Measurements from ENCODE around the gene OLFM2.

The OLFM2 gene

GRCh38 chr19:9941231-9941630 lies 4.9 kb upstream of the OLFM2 start:
- TF ChIP-seq CTCF (IDR thresholded peaks at IDR 0.05; ENCODE audit: low read depth, low read length), result no peak
- Histone ChIP-seq H3K27ac (no peak overlapping the region), H3K27me3 (ENCODE audit: insufficient read depth, low read depth, severe bottlenecking) (peaks cover 8% of the 10 kb centered on the region), H3K4me3 (ENCODE audit: low read depth, low read length) (no peak overlapping the region), H3K9me3 (ENCODE audit: severe bottlenecking) (peaks cover 7% of the 10 kb centered on the region), H3K36me3 (no peaks in the 10 kb centered on the region)
- no peak for DNase-seq

- Histone ChIP-seq H3K4me3 (ENCODE audit: low read depth, low read length) (no peak overlapping the region), H3K27ac (no peak overlapping the region), H3K36me3 (no peaks in the 10 kb centered on the region), H3K9me3 (ENCODE audit: severe bottlenecking) (peaks cover 7% of the 10 kb centered on the region), H3K27me3 (ENCODE audit: insufficient read depth, low read depth, severe bottlenecking) (peaks cover 8% of the 10 kb centered on the region)
- DNase-seq, result no peak
- no peak for TF ChIP-seq CTCF (IDR thresholded peaks at IDR 0.05; ENCODE audit: low read depth, low read length)
These were observed 4.5 kb upstream of the OLFM2 start for GRCh38 chr19:9940778-9941177.

DNA sequence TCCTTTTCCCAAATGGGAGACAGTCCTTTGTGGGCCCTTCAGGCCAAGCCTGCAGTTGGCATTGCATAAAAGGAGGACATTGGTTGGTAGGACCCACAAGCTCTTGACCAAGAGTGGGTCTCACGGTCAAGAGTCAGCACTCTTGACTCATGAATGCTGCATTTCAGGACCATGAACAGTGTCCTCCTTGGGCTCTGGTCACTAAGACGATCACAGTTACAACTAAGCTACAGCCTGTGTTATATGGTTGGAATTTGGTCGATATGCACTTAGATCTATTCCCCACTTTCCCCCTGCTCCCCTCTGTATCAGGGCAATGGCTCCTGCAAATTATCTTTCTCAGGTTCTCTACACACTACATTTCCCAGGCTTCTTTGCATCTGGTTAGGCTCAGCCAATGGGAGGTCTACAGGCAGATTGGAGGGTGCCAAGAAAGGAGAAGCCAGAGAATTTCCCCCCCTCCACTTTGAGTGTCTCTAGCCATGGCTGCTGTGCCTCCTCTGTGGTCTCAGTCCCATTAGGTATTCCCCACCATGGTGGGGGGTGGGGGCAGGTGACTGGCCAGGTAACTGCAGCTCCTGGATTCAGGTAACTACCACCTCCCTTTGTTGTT lies 3.1 kb upstream of the OLFM2 start:
- peaks cover 17% of the 10 kb centered on the region for H3K27me3 ChIP-seq (ENCODE audit: insufficient read depth, low read depth, severe bottlenecking)
- H3K9me3 ChIP-seq (ENCODE audit: severe bottlenecking), result peaks cover 7% of the 10 kb centered on the region
- no peak for DNase-seq
- no peak for TF ChIP-seq CTCF (IDR thresholded peaks at IDR 0.05; ENCODE audit: low read depth, low read length)
- H3K36me3 ChIP-seq, result no peaks in the 10 kb centered on the region
- H3K4me3 ChIP-seq (ENCODE audit: low read depth, low read length), result no peak overlapping the region
- H3K27ac ChIP-seq, result no peak overlapping the region

- DNase-seq, result no peak
- no peak overlapping the region; the same call in 1 of the 2 replicates for H3K4me3 ChIP-seq (ENCODE audit: low read depth, low read length)
- no peaks in the 10 kb centered on the region for H3K36me3 ChIP-seq
These were observed 691 bp upstream of the OLFM2 start for GRCh38 chr19:9937001-9937411.

DNA sequence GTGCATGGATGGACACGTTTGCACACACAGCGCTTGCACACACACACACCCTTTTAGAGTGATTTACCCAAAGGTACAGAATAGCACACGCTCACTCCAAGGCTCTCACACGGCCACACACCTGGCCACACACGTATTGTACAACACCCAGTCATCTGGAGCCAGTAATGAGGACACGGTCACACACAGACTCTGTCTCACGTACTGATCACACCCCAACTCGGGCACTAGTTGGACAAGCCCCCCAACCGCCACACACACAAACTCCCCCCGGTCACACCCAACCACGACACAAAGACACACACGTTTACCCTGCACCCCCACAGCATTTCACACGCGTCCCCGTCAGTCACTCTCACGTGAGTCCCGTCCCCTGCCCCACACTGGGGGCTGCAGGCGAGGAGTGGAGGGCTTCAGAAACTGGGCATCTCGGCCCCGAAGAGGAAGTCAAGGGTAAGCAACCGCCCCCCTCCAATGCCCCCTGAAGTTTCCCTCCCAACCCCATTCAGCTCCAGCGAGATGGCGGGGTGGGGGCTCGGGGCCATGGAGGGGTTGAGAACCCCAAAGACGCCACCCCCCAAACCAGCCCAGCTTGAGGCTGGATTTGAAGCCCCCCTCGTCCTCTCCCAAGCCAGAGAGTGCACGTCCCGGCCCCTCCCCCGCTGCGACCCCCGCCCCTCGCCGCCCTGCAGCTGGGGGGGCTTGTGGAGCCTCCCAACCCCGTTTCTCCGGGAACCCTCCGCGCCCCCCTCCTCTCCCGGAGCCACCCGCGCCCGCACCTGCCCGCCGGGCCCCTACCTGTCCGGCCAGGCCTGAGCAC lies 599 bp downstream of the OLFM2 start:
- Histone ChIP-seq H3K36me3 (no peaks in the 10 kb centered on the region), H3K9me3 (ENCODE audit: severe bottlenecking) (no peaks in the 10 kb centered on the region), H3K27ac (no peak overlapping the region), H3K27me3 (ENCODE audit: insufficient read depth, low read depth, severe bottlenecking) (peaks cover 14% of the 10 kb centered on the region), H3K4me3 (ENCODE audit: low read depth, low read length) (peak overlapping the region; percentile 54)
- TF ChIP-seq CTCF (IDR thresholded peaks at IDR 0.05; ENCODE audit: low read depth, low read length), result no peak
- no peak for DNase-seq

More at GRCh38 chr19:9937001-9937411, 691 bp upstream of the OLFM2 start:
- peaks cover 2% of the 10 kb centered on the region for H3K9me3 ChIP-seq (ENCODE audit: severe bottlenecking)
- peaks cover 14% of the 10 kb centered on the region for H3K27me3 ChIP-seq (ENCODE audit: insufficient read depth, low read depth, severe bottlenecking)
- TF ChIP-seq CTCF (IDR thresholded peaks at IDR 0.05; ENCODE audit: low read depth, low read length), result no peak
- no peak overlapping the region for H3K27ac ChIP-seq
